Activated CD8-positive, alpha-beta T cell treated with anti-CD3 and anti-CD28 coated beads for 36 hours (primary cell): ENCODE results near the gene CAVIN1. TPM values are rescaled to one million over a fixed set of nuclear protein-coding genes. Genes with fewer than 3 reads are reported as not detected.
"Not testable (repeated sequence)": the region's sequence is repeated elsewhere in the genome, so short reads cannot be mapped to it uniquely, and the experiment has no call there.

Experiments
- ATAC-seq: fragments of 200-7000 bp; cut with Tn5 transposase; one replicate; pipeline ENCODE4 v1.10.0; 2021; ENCODE audit warnings: mild to moderate bottlenecking, moderate library complexity
- CTCF ChIA-PET: fragments of 350-600 bp; sonication (Branson Sonifier 250); formaldehyde crosslinking; loops from one replicate; lab custom pipeline; 2021; ENCODE audit warnings: antibody characterized with exemption; lab: Charles Lee
- POLR2A ChIA-PET: fragments of 350-600 bp; sonication (Branson Sonifier 250); formaldehyde crosslinking; loops from one replicate; lab custom pipeline; 2021; ENCODE audit warnings: antibody characterized with exemption; lab: Charles Lee
- DNase-seq: peaks from one replicate; pipeline ENCODE4 v3.0.0-alpha.2; 2020
- H3K27ac Mint-ChIP-seq: one replicate; pipeline ENCODE4 v1.8.0; 2021; ENCODE audit warnings: mild to moderate bottlenecking, mixed read lengths
- H3K27me3 Mint-ChIP-seq: one replicate; pipeline ENCODE4 v1.8.0; 2021; ENCODE audit warnings: mixed read lengths
- H3K36me3 Mint-ChIP-seq: one replicate; pipeline ENCODE4 v1.8.0; 2021; ENCODE audit warnings: low read depth, mixed read lengths
- H3K4me1 Mint-ChIP-seq: one replicate; pipeline ENCODE4 v1.8.0; 2021; ENCODE audit warnings: low read depth, mixed read lengths
- H3K4me3 Mint-ChIP-seq: one replicate; pipeline ENCODE4 v1.8.0; 2021; ENCODE audit warnings: mild to moderate bottlenecking, moderate library complexity, mixed read lengths
- H3K9me3 Mint-ChIP-seq: one replicate; pipeline ENCODE4 v1.8.0; 2021; ENCODE audit warnings: mixed read lengths
- CTCF ChIP-seq: fragments of 200-600 bp; IDR thresholded peaks from one replicate; pipeline ENCODE4 v1.8.0; 2022; ENCODE audit warnings: antibody characterized with exemption, mild to moderate bottlenecking
- intact Hi-C: fragments of 100-400 bp; cut with micrococcal nuclease; formaldehyde crosslinking; loops from one replicate; pipeline ENCODE4 v1.10.0; 2022
- total RNA-seq, 2 experiments: library from RNA; stranded (reverse); gene quantifications; one replicate each; pipeline ENCODE4 v1.2.3, GENCODE V29; 2021

CAVIN1 gene
- total RNA-seq, 2 experiments from 2014 or later: 1.8 to 2.0 TPM

- TF ChIP-seq CTCF: no peak
- ChIA-PET CTCF (interaction anchor here (1.6 to 1.7 kb wide), 2 partner anchors 61 to 122 kb away, joined by 3 to 7 read pairs; no protein-coding TSS in a partner anchor), POLR2A (interaction anchor here (0.7 to 1.0 kb wide), 2 partner anchors 65 to 83 kb away, joined by 3 read pairs; no protein-coding TSS in a partner anchor)
- no peak for ATAC-seq
- peaks cover 3% of the 10 kb centered on the region for H3K27me3 Mint-ChIP-seq
- DNase-seq: no peak
- no peaks in the 10 kb centered on the region for H3K36me3 Mint-ChIP-seq
- H3K27ac Mint-ChIP-seq: no peak overlapping the region
- H3K4me3 Mint-ChIP-seq: no peak overlapping the region
- H3K4me1 Mint-ChIP-seq: peaks cover 44% of the 10 kb centered on the region
- intact Hi-C loops: no loop called here
- no peaks in the 10 kb centered on the region for H3K9me3 Mint-ChIP-seq
Observed at GRCh38 chr17:42456223-42457106, 33.4 kb upstream of the CAVIN1 start.

- H3K9me3 Mint-ChIP-seq, H3K36me3 Mint-ChIP-seq, DNase-seq, H3K27me3 Mint-ChIP-seq, H3K4me3 Mint-ChIP-seq, intact Hi-C loops, H3K27ac Mint-ChIP-seq, ATAC-seq, POLR2A ChIA-PET: not testable (repeated sequence)
- CTCF ChIA-PET: interaction anchor here (0.9 to 1.4 kb wide), 2 partner anchors 18 to 63 kb away, joined by 3 read pairs; no protein-coding TSS in a partner anchor
- H3K4me1 Mint-ChIP-seq: peaks cover 34% of the 10 kb centered on the region
Observed at GRCh38 chr17:42454987-42455386, 31.9 kb upstream of the CAVIN1 start.

GRCh38 chr17:42453439-42453838 lies 30.4 kb upstream of the CAVIN1 start:
- ATAC-seq: no peak
- no peak overlapping the region for H3K4me3 Mint-ChIP-seq
- POLR2A ChIA-PET: no interaction called here
- intact Hi-C loops: no loop called here
- DNase-seq: no peak
- H3K4me1 Mint-ChIP-seq: peaks cover 20% of the 10 kb centered on the region
- CTCF ChIA-PET: interaction anchor here (1.3 kb wide), 1 partner anchor 74 kb away, joined by 3 read pairs; no protein-coding TSS in a partner anchor
- H3K27me3 Mint-ChIP-seq: peaks cover 3% of the 10 kb centered on the region
- no peaks in the 10 kb centered on the region for H3K36me3 Mint-ChIP-seq
- H3K9me3 Mint-ChIP-seq: no peaks in the 10 kb centered on the region
- TF ChIP-seq CTCF: no peak
- H3K27ac Mint-ChIP-seq: no peak overlapping the region

GRCh38 chr17:42451270-42451669 lies 28.2 kb upstream of the CAVIN1 start:
- H3K4me1 Mint-ChIP-seq, H3K27me3 Mint-ChIP-seq, H3K9me3 Mint-ChIP-seq, H3K36me3 Mint-ChIP-seq, POLR2A ChIA-PET, DNase-seq, H3K4me3 Mint-ChIP-seq, ATAC-seq, H3K27ac Mint-ChIP-seq, intact Hi-C loops: not testable (repeated sequence)
- CTCF ChIA-PET: interaction anchor here (0.6 to 1.2 kb wide), 2 partner anchors 48 to 418 kb away, joined by 3 read pairs; no protein-coding TSS in a partner anchor

- intact Hi-C loops, ATAC-seq, DNase-seq, H3K27me3 Mint-ChIP-seq, H3K36me3 Mint-ChIP-seq, CTCF ChIA-PET, H3K4me3 Mint-ChIP-seq, H3K9me3 Mint-ChIP-seq, H3K27ac Mint-ChIP-seq, H3K4me1 Mint-ChIP-seq, POLR2A ChIA-PET: not testable (repeated sequence)
Observed at GRCh38 chr17:42449838-42450237, 26.8 kb upstream of the CAVIN1 start.

- DNase-seq, H3K27me3 Mint-ChIP-seq, H3K4me3 Mint-ChIP-seq, ATAC-seq, H3K36me3 Mint-ChIP-seq, H3K27ac Mint-ChIP-seq, POLR2A ChIA-PET, CTCF ChIA-PET, H3K4me1 Mint-ChIP-seq, intact Hi-C loops, H3K9me3 Mint-ChIP-seq: not testable (repeated sequence)
Observed at GRCh38 chr17:42449176-42449575, 26.1 kb upstream of the CAVIN1 start.
